SK-N-SH (cell line): ENCODE data around the gene HOXC5.
A peak's percentile ranks its signal among the peaks of the same experiment; 100 is the strongest.

Experiments used
- CTCF ChIP-seq: fragments of 200-600 bp; sonication (generic); IDR thresholded peaks from 2 replicates; pipeline ENCODE4 v1.6.1; 2017; ENCODE audit warnings: antibody characterized with exemption, mild to moderate bottlenecking, moderate library complexity
- FOSL2 ChIP-seq: IDR thresholded peaks from 2 replicates; pipeline ENCODE4 v1.4.0; 2012; ENCODE audit warnings: low read depth, mild to moderate bottlenecking, moderate library complexity, borderline replicate concordance
- FOXM1 ChIP-seq: IDR thresholded peaks from 2 replicates; pipeline ENCODE4 v1.4.0; 2012; ENCODE audit warnings: low read depth, mild to moderate bottlenecking
- JUND ChIP-seq: IDR thresholded peaks from 2 replicates; pipeline ENCODE4 v1.4.0; 2012
- MEF2A ChIP-seq: IDR thresholded peaks from 2 replicates; pipeline ENCODE4 v1.4.0; 2012; ENCODE audit warnings: low read depth, borderline replicate concordance
- POLR2AphosphoS5 ChIP-seq: IDR thresholded peaks from 2 replicates; pipeline ENCODE4 v1.6.1; 2012; ENCODE audit warnings: low read depth, low read length
- USF2 ChIP-seq: fragments of 150-350 bp; IDR thresholded peaks from 2 replicates; pipeline ENCODE4 v1.6.1; 2017; ENCODE audit warnings: antibody characterized with exemption, low read length, low read depth, borderline replicate concordance

DNA sequence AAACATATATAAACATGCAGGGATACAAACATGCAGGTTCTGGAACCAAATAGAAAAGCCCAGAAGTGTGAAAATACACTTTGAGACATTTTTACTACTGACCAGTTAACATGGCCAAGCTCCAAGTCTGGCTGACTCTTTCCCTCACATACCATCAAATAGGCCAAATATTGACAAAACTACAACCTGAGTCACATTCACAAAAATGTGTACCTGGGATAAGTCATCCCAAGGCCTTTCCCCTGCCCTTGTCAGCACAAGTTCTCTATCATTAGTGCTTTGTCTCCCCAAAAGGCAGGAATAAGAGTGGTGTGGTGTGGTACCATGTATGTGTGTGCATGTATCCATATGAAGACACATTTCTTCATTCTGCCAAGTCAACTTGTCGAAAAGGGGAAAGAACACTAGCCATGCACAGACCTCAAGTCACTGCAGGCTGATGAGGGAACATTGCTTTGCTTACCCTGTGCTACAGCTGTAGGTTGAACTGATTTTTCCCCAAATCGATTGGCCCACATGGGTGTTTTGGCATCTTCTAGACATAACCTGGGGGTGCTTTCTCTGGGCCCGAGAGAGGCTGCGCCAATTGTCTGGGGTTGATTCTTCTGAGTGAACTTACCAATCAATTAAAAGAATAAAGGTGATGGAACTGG lies 35.7 kb downstream of the HOXC5 start:
- TF ChIP-seq MEF2A (no peak), CTCF (no peak), FOSL2 (0 out of 2 replicates have a peak, but pooled peaks have one; percentile 3), FOXM1 (no peak), USF2 (no peak), JUND (no peak), POLR2AphosphoS5 (no peak)
